GM23248 (cell line): ENCODE measurements around the gene CCDC91. TPM values are rescaled to one million over a fixed set of nuclear protein-coding genes. Genes with fewer than 3 reads are reported as not detected.

Experiments used
- DNase-seq: peaks from one replicate; pipeline ENCODE4 v3.0.0-alpha.2; 2015
- H2AFZ ChIP-seq: fragments of 200-600 bp; sonication (generic); 2 replicates; pipeline ENCODE4 v1.6.1; 2016; ENCODE audit warnings: antibody characterized with exemption
- H3F3A ChIP-seq: fragments of 200-600 bp; sonication (generic); 2 replicates; pipeline ENCODE4 v1.6.1; 2016; ENCODE audit warnings: mild to moderate bottlenecking, antibody characterized with exemption, mixed run types; ENCODE audit not compliant: insufficient read depth
- H3K27ac ChIP-seq: fragments of 200-600 bp; sonication (generic); 2 replicates; pipeline ENCODE4 v1.5.1; 2016; ENCODE audit warnings: mild to moderate bottlenecking
- H3K27me3 ChIP-seq: fragments of 200-600 bp; sonication (generic); replicated peaks from 2 replicates; pipeline ENCODE4 v1.6.1; 2016; ENCODE audit warnings: mild to moderate bottlenecking; ENCODE audit not compliant: insufficient read depth
- H3K36me3 ChIP-seq: fragments of 200-600 bp; sonication (generic); 2 replicates; pipeline ENCODE4 v1.6.1; 2016; ENCODE audit warnings: low read depth, mild to moderate bottlenecking
- H3K4me1 ChIP-seq: fragments of 200-600 bp; sonication (generic); 2 replicates; pipeline ENCODE4 v1.6.1; 2016; ENCODE audit warnings: mild to moderate bottlenecking; ENCODE audit not compliant: insufficient read depth
- H3K4me2 ChIP-seq: fragments of 200-600 bp; sonication (generic); one replicate; pipeline ENCODE4 v1.6.1; 2016; ENCODE audit warnings: mild to moderate bottlenecking; ENCODE audit not compliant: unreplicated experiment
- H3K4me3 ChIP-seq: fragments of 200-600 bp; sonication (generic); 2 replicates; pipeline ENCODE4 v1.5.1; 2016; ENCODE audit warnings: mild to moderate bottlenecking
- H3K79me2 ChIP-seq: fragments of 200-600 bp; sonication (generic); 2 replicates; pipeline ENCODE4 v1.6.1; 2016; ENCODE audit warnings: mild to moderate bottlenecking; ENCODE audit not compliant: insufficient read depth
- H3K9ac ChIP-seq: fragments of 200-600 bp; sonication (generic); 2 replicates; pipeline ENCODE4 v1.6.1; 2016; ENCODE audit warnings: mild to moderate bottlenecking
- H3K9me2 ChIP-seq: fragments of 200-600 bp; sonication (generic); 2 replicates; pipeline ENCODE4 v1.6.1; 2016; ENCODE audit warnings: mixed run types, mild to moderate bottlenecking, moderate library complexity; ENCODE audit not compliant: insufficient read depth
- H3K9me3 ChIP-seq: fragments of 200-600 bp; sonication (generic); one replicate; pipeline ENCODE4 v1.6.1; 2017; ENCODE audit warnings: low read depth
- H4K20me1 ChIP-seq: fragments of 200-600 bp; sonication (generic); 2 replicates; pipeline ENCODE4 v1.6.0; 2016; ENCODE audit not compliant: insufficient read depth
- EZH2 ChIP-seq: fragments of 200-600 bp; sonication (generic); IDR thresholded peaks from 2 replicates; pipeline ENCODE4 v1.6.1; 2018; ENCODE audit warnings: antibody characterized with exemption, mild to moderate bottlenecking; ENCODE audit not compliant: insufficient read depth, poor library complexity, severe bottlenecking
- EZH2phosphoT487 ChIP-seq: fragments of 200-600 bp; sonication (generic); IDR thresholded peaks from 2 replicates; pipeline ENCODE4 v1.6.1; 2018; ENCODE audit warnings: antibody characterized with exemption, moderate library complexity, mild to moderate bottlenecking, low read depth; ENCODE audit not compliant: insufficient read depth
- WGBS, 2 experiments: methylation state at CpG; one replicate each; pipeline ENCODE4 v1.1.6; 2015 to 2017; ENCODE audit warnings: low lambda C conversion rate in 2 of 2, low coverage in 1 of 2; ENCODE audit errors: missing lambda C conversion rate in 2 of 2; 5-methylcytosine and 5-hydroxymethylcytosine counted together
- in situ Hi-C: fragments of 300-500 bp; cut with MboI; formaldehyde crosslinking; loops from 2 replicates; pipeline ENCODE4 v1.15.0; 2020
- polyA plus RNA-seq: library from polyadenylated mRNA; unstranded; fragments of >200 nt; fragmentation: Nextera tagmentation; extraction: Ambion mirVana; gene quantifications from 2 replicates; pipeline ENCODE4 v1.2.1, GENCODE V29; 2016
- total RNA-seq: library from RNA; depleted of rRNA; stranded (reverse); fragments of >200 nt; shearing (Covaris generic); gene quantifications from 2 replicates; pipeline ENCODE4 v1.2.3, GENCODE V29; 2014

CCDC91 gene
- total and polyA plus RNA-seq, 2 experiments from 2014 or later: 17.2 to 31.5 TPM

DNA sequence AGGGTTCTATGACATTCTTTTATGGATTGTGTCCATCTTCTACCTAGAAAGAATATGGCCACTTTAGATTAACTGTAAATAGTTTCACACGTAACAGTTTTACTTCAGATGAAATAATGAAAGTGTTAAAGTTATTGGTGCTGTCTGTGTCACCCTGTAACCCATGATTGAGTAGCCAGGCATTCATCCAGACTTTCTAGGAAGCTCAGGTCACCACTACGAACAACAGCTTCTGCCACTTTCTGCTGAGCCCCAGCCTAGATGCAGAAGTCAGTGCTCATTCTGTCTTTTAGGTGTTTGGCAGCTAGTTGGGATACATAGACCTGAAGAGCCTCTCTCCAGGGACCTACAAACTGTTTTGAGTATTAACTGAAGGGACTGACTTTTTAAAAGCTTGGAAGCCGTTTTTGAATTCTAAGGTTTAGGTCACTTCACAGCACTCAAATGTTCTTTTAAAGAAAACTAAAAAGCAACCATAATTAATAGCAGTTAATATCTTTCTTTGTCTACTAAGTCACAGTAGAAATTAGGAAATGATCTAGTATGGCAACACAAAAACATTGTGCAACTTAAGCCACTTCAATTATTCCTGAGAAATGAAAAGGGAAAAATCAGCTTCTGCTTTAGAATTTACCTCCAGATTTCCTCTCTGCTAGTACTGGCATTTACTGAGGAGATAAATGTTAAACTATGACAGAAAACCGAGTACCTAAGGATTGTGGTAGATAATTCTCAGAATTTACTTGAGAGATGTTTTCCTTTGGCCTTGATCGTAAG, 266.9 kb downstream of the CCDC91 start:
- TF ChIP-seq EZH2phosphoT487: no peak
- TF ChIP-seq EZH2: no peak
- no peak overlapping the region for H2AFZ ChIP-seq
- no peaks in the 10 kb centered on the region for H3K9me2 ChIP-seq
- no peaks in the 10 kb centered on the region for H3K27me3 ChIP-seq
- H3K27ac ChIP-seq: no peak overlapping the region
- no peaks in the 10 kb centered on the region for H3F3A ChIP-seq
- no peak overlapping the region for H3K9ac ChIP-seq
- peaks cover 13% of the 10 kb centered on the region; the same call in 1 of the 2 replicates for H3K36me3 ChIP-seq
- no peaks in the 10 kb centered on the region for H4K20me1 ChIP-seq
- in situ Hi-C loops: no loop called here
- DNase-seq: no peak
- H3K4me1 ChIP-seq: no peaks in the 10 kb centered on the region
- H3K4me2 ChIP-seq: no peak overlapping the region
- no peak overlapping the region for H3K4me3 ChIP-seq
- no peaks in the 10 kb centered on the region for H3K9me3 ChIP-seq
- no peaks in the 10 kb centered on the region for H3K79me2 ChIP-seq
- 82 to 87% methylated on average over 5 of the region's 5 CpGs for WGBS, 2 experiments

DNA sequence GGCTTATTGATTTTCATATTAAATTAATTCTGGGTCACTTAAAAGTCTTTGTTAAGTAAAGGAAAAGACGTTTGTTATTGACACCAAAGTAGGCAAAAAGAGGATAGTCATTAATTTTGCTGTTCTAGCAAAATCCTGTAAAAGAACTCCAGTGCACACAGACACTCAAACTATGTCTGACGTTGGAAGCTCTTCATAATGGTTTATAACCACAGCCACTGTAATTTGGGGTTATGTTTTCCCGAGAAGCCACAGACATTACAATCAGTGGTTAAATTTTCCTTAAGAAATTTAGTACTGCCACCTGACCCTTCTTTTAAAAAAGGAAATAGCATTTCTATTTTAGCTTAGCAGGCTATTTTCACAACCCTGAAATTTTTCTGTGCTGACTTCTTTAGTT, 267.5 kb downstream of the CCDC91 start:
- Histone ChIP-seq H3K9me3 (no peaks in the 10 kb centered on the region), H3K79me2 (no peaks in the 10 kb centered on the region), H3K9ac (no peak overlapping the region), H3K4me3 (no peak overlapping the region), H3K27me3 (no peaks in the 10 kb centered on the region), H3K4me1 (no peaks in the 10 kb centered on the region), H3K36me3 (peaks cover 12% of the 10 kb centered on the region; the same call in 1 of the 2 replicates), H2AFZ (no peak overlapping the region), H4K20me1 (no peaks in the 10 kb centered on the region), H3K27ac (no peak overlapping the region), H3K4me2 (no peak overlapping the region), H3F3A (no peaks in the 10 kb centered on the region), H3K9me2 (no peaks in the 10 kb centered on the region)
- TF ChIP-seq EZH2 (no peak), EZH2phosphoT487 (no peak)
- DNase-seq: no peak
- in situ Hi-C loops: no loop called here
- 84 to 88% methylated on average over 3 of the region's 3 CpGs for WGBS, 2 experiments

DNA sequence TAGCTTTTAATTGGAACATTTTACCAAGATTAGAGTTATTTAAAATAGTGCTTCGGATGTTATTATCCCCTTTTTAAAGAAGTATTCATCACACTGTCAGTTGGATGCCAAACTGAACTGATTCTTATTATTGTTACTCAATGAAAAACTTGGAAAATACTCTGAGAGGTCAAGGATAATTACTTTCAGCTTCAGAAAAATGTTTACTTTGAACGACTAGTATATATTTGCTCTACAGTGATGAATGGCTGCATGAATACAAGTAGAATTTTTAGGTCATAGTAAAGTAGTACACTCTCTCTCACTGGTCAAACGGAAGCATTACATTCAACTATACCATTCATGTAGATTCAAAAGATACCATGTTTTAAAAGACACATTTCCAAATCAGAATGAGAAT, 269.2 kb downstream of the CCDC91 start:
- Histone ChIP-seq H3K9me3 (no peaks in the 10 kb centered on the region), H3K79me2 (no peaks in the 10 kb centered on the region), H3K4me1 (no peaks in the 10 kb centered on the region), H3K9ac (no peak overlapping the region), H3K9me2 (no peaks in the 10 kb centered on the region), H3K4me3 (no peak overlapping the region), H4K20me1 (no peaks in the 10 kb centered on the region), H2AFZ (no peak overlapping the region), H3K27ac (no peak overlapping the region), H3F3A (no peaks in the 10 kb centered on the region), H3K4me2 (no peak overlapping the region), H3K36me3 (no peaks in the 10 kb centered on the region; the same call in 1 of the 2 replicates), H3K27me3 (no peaks in the 10 kb centered on the region)
- WGBS, 2 experiments: 60 to 64% methylated on average over 3 of the region's 3 CpGs
- TF ChIP-seq EZH2phosphoT487 (no peak), EZH2 (no peak)
- DNase-seq: no peak
- in situ Hi-C loops: no loop called here

DNA sequence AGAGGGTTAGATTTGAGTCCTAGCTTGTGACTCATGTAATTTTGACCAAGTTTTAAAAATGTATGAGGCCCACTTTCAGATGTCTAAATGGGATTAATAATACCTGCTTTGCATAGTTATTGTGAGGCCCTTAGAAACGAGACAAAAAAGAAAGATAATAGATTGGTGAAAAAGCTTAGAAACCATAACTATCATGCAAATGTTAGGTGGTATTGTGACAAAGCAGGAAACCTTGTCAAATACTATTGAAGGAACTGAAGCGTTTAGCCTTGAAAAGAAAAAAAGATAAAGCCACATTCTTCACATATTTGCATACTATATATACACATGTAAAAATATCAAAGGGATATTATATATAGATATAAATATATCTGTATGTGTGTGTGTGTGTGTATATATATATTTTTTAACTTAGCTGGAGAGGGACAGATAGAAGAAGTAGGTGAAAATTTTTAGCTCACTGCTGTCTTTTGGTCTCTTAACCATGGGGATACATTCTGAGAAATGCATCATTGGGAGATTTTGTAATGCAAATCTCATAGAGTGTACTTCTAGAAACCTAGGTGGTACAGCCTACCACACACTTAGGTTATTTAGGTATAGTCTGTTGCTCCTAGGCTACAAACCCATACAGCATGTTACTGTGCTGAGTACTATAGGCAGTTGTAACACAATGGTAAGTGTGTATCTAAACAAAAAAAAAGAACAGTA, 270.3 kb downstream of the CCDC91 start:
- H3K27me3 ChIP-seq: no peaks in the 10 kb centered on the region
- no peaks in the 10 kb centered on the region for H4K20me1 ChIP-seq
- H3K9me2 ChIP-seq: no peaks in the 10 kb centered on the region
- H3K36me3 ChIP-seq: no peaks in the 10 kb centered on the region; the same call in 1 of the 2 replicates
- no peaks in the 10 kb centered on the region for H3F3A ChIP-seq
- no peak overlapping the region for H3K9ac ChIP-seq
- no peaks in the 10 kb centered on the region for H3K9me3 ChIP-seq
- WGBS, 2 experiments: 87 to 95% methylated on average over 2 of the region's 2 CpGs
- H2AFZ ChIP-seq: no peak overlapping the region
- H3K79me2 ChIP-seq: no peaks in the 10 kb centered on the region
- H3K4me3 ChIP-seq: no peak overlapping the region
- H3K27ac ChIP-seq: no peak overlapping the region
- H3K4me2 ChIP-seq: no peak overlapping the region
- TF ChIP-seq EZH2phosphoT487 (no peak), EZH2 (no peak)
- in situ Hi-C loops: no loop called here
- H3K4me1 ChIP-seq: no peaks in the 10 kb centered on the region
- no peak for DNase-seq
